Keratinocyte (primary cell): ENCODE results near the gene CTDSPL. TPM values are rescaled to one million over a fixed set of nuclear protein-coding genes. Genes with fewer than 3 reads are reported as not detected.

Experiments used
- DNase-seq: peaks from one replicate; pipeline ENCODE4 v3.0.0-alpha.2; 2011; ENCODE audit warnings: low read depth, missing footprints, low spot score
- FAIRE-seq: peaks from 2 replicates; lab custom pipeline; 2011; peaks lifted over from hg19 to GRCh38; lab: Jason Lieb, UNC
- H2AFZ ChIP-seq: 2 replicates; pipeline ENCODE4 v1.6.0; 2012; ENCODE audit warnings: low read length, control low read depth, inconsistent platforms; ENCODE audit not compliant: control insufficient read depth
- H3K27ac ChIP-seq: 2 replicates; pipeline ENCODE4 v1.5.1; 2011; ENCODE audit warnings: low read length; ENCODE audit not compliant: control insufficient read depth, insufficient read depth
- H3K27me3 ChIP-seq: 3 replicates; pipeline ENCODE4 v1.6.0; 2011; ENCODE audit warnings: low read length; ENCODE audit not compliant: control insufficient read depth, insufficient read depth; ENCODE audit errors: extremely low read depth
- H3K36me3 ChIP-seq, 2 experiments: 2 replicates in 1 of 2; 3 replicates in 1 of 2; pipeline ENCODE4 v1.5.1; 2011; ENCODE audit warnings: low read length in 2 of 2, mild to moderate bottlenecking in 1 of 2; ENCODE audit not compliant: control insufficient read depth in 2 of 2, insufficient read depth in 2 of 2; ENCODE audit errors: extremely low read depth in 1 of 2
- H3K4me1 ChIP-seq: 3 replicates; pipeline ENCODE4 v1.5.1; 2011; ENCODE audit warnings: low read length; ENCODE audit not compliant: control insufficient read depth, insufficient read depth; ENCODE audit errors: extremely low read depth
- H3K4me2 ChIP-seq: 3 replicates; pipeline ENCODE4 v1.6.0; 2011; ENCODE audit warnings: low read depth, low read length; ENCODE audit not compliant: control insufficient read depth, insufficient read depth; ENCODE audit errors: extremely low read depth
- H3K4me3 ChIP-seq, 3 experiments: fragments of 200-600 bp in 1 of 3; sonication (generic) in 1 of 3; 2 replicates in 2 of 3; 3 replicates in 1 of 3; pipeline ENCODE4 v1.5.1; 2011 to 2016; ENCODE audit warnings: low read length in 3 of 3, mild to moderate bottlenecking in 3 of 3, control low read depth in 2 of 3, inconsistent platforms in 1 of 3, low read depth in 1 of 3, mixed read lengths in 1 of 3, mixed run types in 1 of 3, moderate library complexity in 1 of 3; ENCODE audit not compliant: control insufficient read depth in 2 of 3, insufficient read depth in 2 of 3; ENCODE audit errors: extremely low read depth in 1 of 3
- H3K79me2 ChIP-seq: 2 replicates; pipeline ENCODE4 v1.6.0; 2012; ENCODE audit warnings: low read length; ENCODE audit not compliant: control insufficient read depth, insufficient read depth
- H3K9ac ChIP-seq: 3 replicates; pipeline ENCODE4 v1.6.0; 2011; ENCODE audit warnings: low read length; ENCODE audit not compliant: control insufficient read depth, insufficient read depth; ENCODE audit errors: extremely low read depth
- H3K9me1 ChIP-seq: 3 replicates; pipeline ENCODE4 v1.6.0; 2011; ENCODE audit warnings: low read length; ENCODE audit not compliant: control insufficient read depth, insufficient read depth; ENCODE audit errors: extremely low read depth
- H3K9me3 ChIP-seq: 2 replicates; pipeline ENCODE4 v1.5.1; 2012; ENCODE audit warnings: low read depth, low read length; ENCODE audit not compliant: control insufficient read depth
- H4K20me1 ChIP-seq: 3 replicates; pipeline ENCODE4 v1.6.0; 2011; ENCODE audit warnings: low read length; ENCODE audit not compliant: control insufficient read depth, insufficient read depth; ENCODE audit errors: extremely low read depth
- EZH2 ChIP-seq: IDR thresholded peaks from one replicate; pipeline ENCODE4 v1.6.1; 2012; ENCODE audit warnings: inconsistent platforms, mild to moderate bottlenecking, low read length, moderate library complexity
- dilution Hi-C: fragments of 300-500 bp; cut with MboI; formaldehyde crosslinking; loops from one replicate; pipeline ENCODE4 v1.7.0; 2020; ENCODE audit warnings: low sequenced_read_pairs; ENCODE audit not compliant: extremely low pct_ligation_motif_present
- polyA plus RNA-seq, 5 experiments: library from polyadenylated mRNA; depleted of rRNA in 3 of 5; stranded (reverse) in 3 of 5; stranded (forward) in 1 of 5; unstranded in 1 of 5; fragments of >200 nt; gene quantifications; 1 replicate in 1 of 5; 2 replicates in 3 of 5; 3 replicates in 1 of 5; pipeline versions ENCODE4 v1.2.1 to v1.2.3, GENCODE V29; 2011 to 2012; ENCODE audit warnings: missing spikeins in 2 of 5, low read depth in 1 of 5, low replicate concordance in 1 of 5
- TF ChIP-seq, protein P1 (sequence below), 3 experiments: IDR thresholded peaks in 1 of 3; conservative IDR thresholded peaks in 1 of 3; optimal IDR thresholded peaks in 1 of 3; 2 replicates in 2 of 3; 3 replicates in 1 of 3; pipeline versions ENCODE3 to v1.5.1; 2011; ENCODE audit warnings: low read length in 3 of 3, mild to moderate bottlenecking in 3 of 3, moderate library complexity in 2 of 3, control low read depth in 1 of 3, inconsistent platforms in 1 of 3; ENCODE audit not compliant: insufficient read depth in 2 of 3; ENCODE audit errors: extremely low read depth in 1 of 3

Gene CTDSPL
- polyA plus RNA-seq, 1 donor (not counting 4 experiments of a cell fraction or from before 2014, with no cell fraction given), result 83.2 TPM

DNA sequence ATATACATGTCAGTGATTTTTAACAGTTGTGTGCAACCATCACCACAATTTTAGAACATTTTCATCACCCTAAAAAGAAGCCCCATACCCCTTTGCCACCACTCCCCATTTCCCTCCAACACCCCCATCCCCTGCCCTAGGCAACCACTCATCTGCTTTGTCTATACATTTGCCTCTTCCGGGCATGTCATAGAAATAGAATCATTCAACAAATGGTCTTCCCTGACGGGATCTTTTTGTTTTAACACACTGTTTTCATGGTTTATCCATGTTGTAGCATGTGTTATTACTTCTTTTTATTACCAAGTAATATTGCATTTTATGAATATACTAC lies 132.9 kb downstream of the CTDSPL start:
- peak overlapping the region; percentile 55 for H3K4me2 ChIP-seq
- H3K4me1 ChIP-seq, result peaks cover 26% of the 10 kb centered on the region
- no peaks in the 10 kb centered on the region for H3K9me1 ChIP-seq
- DNase-seq (no peak), FAIRE-seq (peak; percentile 52)
- no peaks in the 10 kb centered on the region for H4K20me1 ChIP-seq
- peak overlapping the region; percentile 64 for H3K27ac ChIP-seq
- H3K27me3 ChIP-seq, result no peaks in the 10 kb centered on the region
- H2AFZ ChIP-seq, result peak overlapping the region; percentile 95
- H3K36me3 ChIP-seq, result peaks cover 2 to 4% of the 10 kb centered on the region in 2 experiments
- H3K79me2 ChIP-seq, result no peaks in the 10 kb centered on the region
- peak overlapping the region; percentile 76 for H3K9ac ChIP-seq
- H3K4me3 ChIP-seq, result peak overlapping the region; percentile 36 to 76 (median 52)
- dilution Hi-C loops, result no loop called here
- TF ChIP-seq EZH2, result no peak
- TF ChIP-seq, protein P1, sequence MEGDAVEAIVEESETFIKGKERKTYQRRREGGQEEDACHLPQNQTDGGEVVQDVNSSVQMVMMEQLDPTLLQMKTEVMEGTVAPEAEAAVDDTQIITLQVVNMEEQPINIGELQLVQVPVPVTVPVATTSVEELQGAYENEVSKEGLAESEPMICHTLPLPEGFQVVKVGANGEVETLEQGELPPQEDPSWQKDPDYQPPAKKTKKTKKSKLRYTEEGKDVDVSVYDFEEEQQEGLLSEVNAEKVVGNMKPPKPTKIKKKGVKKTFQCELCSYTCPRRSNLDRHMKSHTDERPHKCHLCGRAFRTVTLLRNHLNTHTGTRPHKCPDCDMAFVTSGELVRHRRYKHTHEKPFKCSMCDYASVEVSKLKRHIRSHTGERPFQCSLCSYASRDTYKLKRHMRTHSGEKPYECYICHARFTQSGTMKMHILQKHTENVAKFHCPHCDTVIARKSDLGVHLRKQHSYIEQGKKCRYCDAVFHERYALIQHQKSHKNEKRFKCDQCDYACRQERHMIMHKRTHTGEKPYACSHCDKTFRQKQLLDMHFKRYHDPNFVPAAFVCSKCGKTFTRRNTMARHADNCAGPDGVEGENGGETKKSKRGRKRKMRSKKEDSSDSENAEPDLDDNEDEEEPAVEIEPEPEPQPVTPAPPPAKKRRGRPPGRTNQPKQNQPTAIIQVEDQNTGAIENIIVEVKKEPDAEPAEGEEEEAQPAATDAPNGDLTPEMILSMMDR (optimal IDR thresholded peaks at IDR 0.05 in 1 of 3, IDR thresholded peaks at IDR 0.05 in 1 of 3, conservative IDR thresholded peaks at IDR 0.05 in 1 of 3; ENCODE audit: extremely low read depth in 1 of 3, insufficient read depth in 2 of 3, low read length in 3 of 3), result no peak
- H3K9me3 ChIP-seq, result no peaks in the 10 kb centered on the region

DNA sequence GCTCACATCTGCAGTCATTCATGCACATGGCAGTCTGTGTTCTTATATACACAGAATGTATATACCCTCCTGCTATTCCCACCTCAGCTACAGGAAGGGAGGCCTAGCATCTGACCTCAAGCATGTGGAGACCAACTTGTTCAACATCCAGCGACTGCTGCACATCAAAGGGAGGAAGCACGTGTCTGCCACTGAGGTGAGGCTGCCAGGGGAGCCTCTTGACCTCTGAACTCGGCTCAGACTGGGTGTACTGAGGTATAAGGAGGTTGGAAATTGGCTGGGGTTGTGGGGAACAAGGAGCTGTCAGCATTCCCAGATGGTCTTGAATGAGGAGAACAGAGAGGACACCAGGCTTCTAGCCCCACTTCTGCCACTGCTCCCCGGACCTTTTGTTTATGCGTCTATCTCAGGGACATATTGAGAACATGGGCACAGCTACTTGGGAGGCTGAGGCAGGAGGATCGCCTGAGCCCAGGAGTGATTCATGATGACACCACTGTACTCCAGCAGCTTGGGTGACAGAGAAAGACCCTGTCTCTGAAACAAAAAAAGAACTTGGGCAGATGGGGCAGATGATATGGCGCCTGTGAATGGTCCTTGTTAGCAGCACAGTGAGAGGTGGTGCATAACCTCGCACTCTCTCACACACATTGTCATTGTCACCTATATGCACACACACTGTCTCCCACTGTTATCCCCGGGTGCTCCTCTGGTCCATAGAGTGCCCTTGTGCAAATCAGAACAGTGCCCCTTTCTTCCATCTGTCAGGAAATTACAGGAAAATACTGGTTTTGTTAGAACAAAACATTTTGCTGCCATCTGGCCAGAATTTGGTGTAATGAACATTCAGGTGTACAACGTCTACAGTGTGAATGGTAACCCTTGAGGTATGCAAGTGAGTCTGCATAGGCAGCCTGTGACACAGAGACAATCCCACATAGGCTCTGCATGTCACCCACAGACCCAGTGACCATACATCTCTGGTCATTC lies 134.3 kb downstream of the CTDSPL start:
- TF ChIP-seq, protein P1 (optimal IDR thresholded peaks at IDR 0.05 in 1 of 3, IDR thresholded peaks at IDR 0.05 in 1 of 3, conservative IDR thresholded peaks at IDR 0.05 in 1 of 3; ENCODE audit: extremely low read depth in 1 of 3, insufficient read depth in 2 of 3, low read length in 3 of 3), result no peak
- no peak for TF ChIP-seq EZH2
- Histone ChIP-seq H2AFZ (no peak overlapping the region), H3K4me3 (no peak overlapping the region), H3K79me2 (no peaks in the 10 kb centered on the region), H3K4me2 (no peak overlapping the region), H3K27me3 (no peaks in the 10 kb centered on the region), H3K9me3 (no peaks in the 10 kb centered on the region), H3K27ac (no peak overlapping the region), H3K9me1 (no peaks in the 10 kb centered on the region), H3K36me3 (peaks cover 2 to 6% of the 10 kb centered on the region in 2 experiments), H4K20me1 (no peaks in the 10 kb centered on the region), H3K9ac (no peak overlapping the region), H3K4me1 (peaks cover 26% of the 10 kb centered on the region)
- FAIRE-seq (no peak), DNase-seq (no peak)
- dilution Hi-C loops, result no loop called here
